Common myeloid progenitor, CD34-positive (primary cell): ENCODE results near the gene FBXL5.

Source experiments
- CTCF ChIA-PET: fragments of 350-600 bp; sonication (Branson Sonifier 250); formaldehyde crosslinking; loops from one replicate; lab custom pipeline; 2021; ENCODE audit warnings: antibody characterized with exemption; lab: Charles Lee
- POLR2A ChIA-PET: fragments of 350-600 bp; sonication (Branson Sonifier 250); formaldehyde crosslinking; loops from one replicate; lab custom pipeline; 2021; ENCODE audit warnings: antibody characterized with exemption; lab: Charles Lee
- DNase-seq, 3 donors: peaks; one replicate each; pipeline versions ENCODE4 v3.0.0 to v3.0.0-alpha.2; 2013
- H3K27ac ChIP-seq, 2 experiments: 1 replicate in 1 of 2; 2 replicates in 1 of 2; pipeline ENCODE4 v1.7.0; 2013; ENCODE audit warnings: inconsistent platforms in 2 of 2, low read length in 2 of 2, mild to moderate bottlenecking in 2 of 2, low read depth in 1 of 2, moderate library complexity in 1 of 2; ENCODE audit not compliant: severe bottlenecking in 2 of 2, insufficient read depth in 1 of 2, poor library complexity in 1 of 2
- H3K27me3 ChIP-seq, 5 experiments: replicated peaks in 2 of 5; 1 replicate in 3 of 5; 2 replicates in 2 of 5; pipeline versions ENCODE4 v1.6.1 to v1.7.0; 2013; ENCODE audit warnings: low read length in 4 of 5, mild to moderate bottlenecking in 2 of 5, moderate library complexity in 2 of 5, inconsistent platforms in 1 of 5; ENCODE audit not compliant: insufficient read depth in 5 of 5, control insufficient read depth in 4 of 5
- H3K36me3 ChIP-seq, 4 experiments: 1 replicate in 2 of 4; 2 replicates in 2 of 4; pipeline versions ENCODE4 v1.6.1 to v1.7.0; 2013; ENCODE audit warnings: low read length in 3 of 4, control low read depth in 1 of 4, mild to moderate bottlenecking in 1 of 4; ENCODE audit not compliant: control insufficient read depth in 4 of 4, insufficient read depth in 4 of 4
- H3K4me1 ChIP-seq, 4 experiments: 1 replicate in 3 of 4; 2 replicates in 1 of 4; pipeline versions ENCODE4 v1.6.1 to v1.7.1; 2013; ENCODE audit warnings: low read length in 3 of 4, mild to moderate bottlenecking in 3 of 4, control low read depth in 1 of 4, inconsistent platforms in 1 of 4, moderate library complexity in 1 of 4; ENCODE audit not compliant: control insufficient read depth in 4 of 4, insufficient read depth in 4 of 4; ENCODE audit errors: control extremely low read depth in 1 of 4
- H3K4me3 ChIP-seq, 7 experiments: 1 replicate in 4 of 7; 2 replicates in 3 of 7; pipeline versions ENCODE4 v1.5.1 to v1.7.0; 2013; ENCODE audit warnings: mild to moderate bottlenecking in 7 of 7, low read length in 6 of 7, moderate library complexity in 6 of 7, inconsistent platforms in 2 of 7, low read depth in 2 of 7, control low read depth in 1 of 7; ENCODE audit not compliant: insufficient read depth in 4 of 7, control insufficient read depth in 1 of 7; ENCODE audit errors: extremely low read depth in 1 of 7
- H3K9me3 ChIP-seq, 5 experiments: 1 replicate in 4 of 5; 2 replicates in 1 of 5; pipeline versions ENCODE4 v1.6.1 to v1.7.1; 2013; ENCODE audit warnings: low read length in 4 of 5, mild to moderate bottlenecking in 2 of 5, inconsistent platforms in 1 of 5, low read depth in 1 of 5, moderate library complexity in 1 of 5; ENCODE audit not compliant: control insufficient read depth in 4 of 5, insufficient read depth in 2 of 5; ENCODE audit errors: control extremely low read depth in 1 of 5
- whole genome bisulfite sequencing: methylation state at CpG from one replicate; pipeline ENCODE4 v1.1.5; 2013; ENCODE audit not compliant: insufficient coverage; 5-methylcytosine and 5-hydroxymethylcytosine counted together

Gene FBXL5

DNA sequence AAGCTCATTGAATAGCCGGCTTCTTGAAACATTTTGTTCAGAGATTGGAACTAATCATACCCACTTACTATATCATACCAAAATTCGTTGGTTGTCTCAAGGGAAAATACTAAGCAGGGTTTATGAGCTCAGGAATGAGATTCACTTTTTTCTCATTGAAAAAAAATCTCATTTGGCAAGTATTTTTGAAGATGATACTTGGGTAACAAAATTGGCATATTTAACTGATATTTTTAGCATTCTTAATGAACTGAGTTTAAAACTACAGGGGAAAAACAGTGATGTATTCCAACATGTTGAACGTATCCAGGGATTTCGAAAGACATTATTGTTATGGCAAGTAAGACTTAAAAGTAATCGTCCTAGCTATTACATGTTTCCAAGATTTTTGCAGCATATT is 32.9 kb upstream of the FBXL5 start:
- no peak overlapping the region for H3K27ac ChIP-seq
- H3K4me1 ChIP-seq = peaks cover 2 to 8% (median 2%) of the 10 kb centered on the region in 4 experiments
- POLR2A ChIA-PET = no interaction called here

DNA sequence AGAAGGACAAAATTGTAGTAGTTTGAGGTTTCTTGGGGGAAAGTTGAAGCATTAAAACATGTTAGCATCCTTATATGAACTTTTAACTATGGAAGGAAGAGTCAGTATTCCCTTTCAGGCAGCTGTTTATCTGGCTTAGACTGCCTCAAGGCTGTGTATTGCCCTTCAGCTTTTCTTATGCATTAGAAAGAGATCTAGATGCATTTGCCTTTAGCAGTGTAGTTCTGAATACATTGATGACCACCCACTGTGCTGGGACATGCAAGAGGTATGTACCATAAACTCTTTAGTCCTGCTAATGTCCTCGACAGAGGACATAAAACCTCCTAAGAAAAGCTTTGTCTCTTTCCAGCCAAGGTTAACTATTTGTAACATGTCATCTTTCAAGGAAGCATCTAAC is 29.3 kb upstream of the FBXL5 start:
- no peak overlapping the region for H3K27ac ChIP-seq
- DNase-seq = no peak
- POLR2A ChIA-PET = no interaction called here
- peaks cover 13 to 24% (median 17%) of the 10 kb centered on the region in 4 experiments for H3K4me1 ChIP-seq
- H3K27me3 ChIP-seq = no peaks in the 10 kb centered on the region
- peaks cover 7 to 22% (median 9%) of the 10 kb centered on the region in 4 experiments for H3K36me3 ChIP-seq
- no peak overlapping the region for H3K4me3 ChIP-seq
- WGBS = 100% methylated on average over 1 of the region's 1 CpG
- H3K9me3 ChIP-seq = no peaks in the 10 kb centered on the region
- CTCF ChIA-PET = interaction anchor here (0.8 to 1.4 kb wide), 3 partner anchors 18 to 208 kb away, joined by 3 read pairs; partner anchors contain the start of gene BST1

More for the DNA sequence above, 32.9 kb upstream of the FBXL5 start:
- Histone ChIP-seq H3K4me3 (no peak overlapping the region), H3K27me3 (no peaks in the 10 kb centered on the region), H3K36me3 (peaks cover 7 to 22% (median 9%) of the 10 kb centered on the region in 4 experiments), H3K9me3 (no peaks in the 10 kb centered on the region)
- whole genome bisulfite sequencing = 100% methylated on average over 2 of the region's 5 CpGs
- no peak for DNase-seq
- CTCF ChIA-PET = interaction anchor here (1.5 kb wide), 1 partner anchor 12 kb away, joined by 3 read pairs; no protein-coding TSS in a partner anchor

- DNase-seq = peak in 1 of 3 donors; percentile 28
- no peaks in the 10 kb centered on the region for H3K9me3 ChIP-seq
- 100% methylated on average over 1 of the region's 2 CpGs for WGBS
- H3K27ac ChIP-seq = no peak overlapping the region
- CTCF ChIA-PET = interaction anchor here (0.6 to 1.4 kb wide), 3 partner anchors 30 to 501 kb away, joined by 3 read pairs; no protein-coding TSS in a partner anchor
- H3K27me3 ChIP-seq = no peaks in the 10 kb centered on the region
- H3K36me3 ChIP-seq = peaks cover 7 to 20% (median 9%) of the 10 kb centered on the region in 4 experiments
- peak overlapping the region in 1 of 7 experiments; percentile 79 for H3K4me3 ChIP-seq
- POLR2A ChIA-PET = no interaction called here
- H3K4me1 ChIP-seq = peaks cover 13 to 26% (median 19%) of the 10 kb centered on the region in 4 experiments
Measured at GRCh38 chr4:15683143-15683495, 28.0 kb upstream of the FBXL5 start.

- 90% methylated on average over 2 of the region's 6 CpGs for WGBS
- POLR2A ChIA-PET = interaction anchor here (0.7 kb wide), 1 partner anchor 26 kb away, joined by 3 read pairs; no protein-coding TSS in a partner anchor
- peaks cover 7 to 15% (median 9%) of the 10 kb centered on the region in 4 experiments for H3K36me3 ChIP-seq
- peak overlapping the region; percentile 71 to 92 for H3K27ac ChIP-seq
- peak in 2 of 3 donors; percentile 36 to 45 for DNase-seq
- no peaks in the 10 kb centered on the region for H3K9me3 ChIP-seq
- H3K4me3 ChIP-seq = peak overlapping the region; percentile 79 to 99 (median 94)
- H3K4me1 ChIP-seq = peaks cover 13 to 27% (median 19%) of the 10 kb centered on the region in 4 experiments
- CTCF ChIA-PET = interaction anchor here (0.6 to 2.2 kb wide), 4 partner anchors 25 to 501 kb away, joined by 3 to 6 read pairs (median 3); no protein-coding TSS in a partner anchor
- H3K27me3 ChIP-seq = no peaks in the 10 kb centered on the region
Measured at GRCh38 chr4:15682242-15683142, 27.3 kb upstream of the FBXL5 start.

DNA sequence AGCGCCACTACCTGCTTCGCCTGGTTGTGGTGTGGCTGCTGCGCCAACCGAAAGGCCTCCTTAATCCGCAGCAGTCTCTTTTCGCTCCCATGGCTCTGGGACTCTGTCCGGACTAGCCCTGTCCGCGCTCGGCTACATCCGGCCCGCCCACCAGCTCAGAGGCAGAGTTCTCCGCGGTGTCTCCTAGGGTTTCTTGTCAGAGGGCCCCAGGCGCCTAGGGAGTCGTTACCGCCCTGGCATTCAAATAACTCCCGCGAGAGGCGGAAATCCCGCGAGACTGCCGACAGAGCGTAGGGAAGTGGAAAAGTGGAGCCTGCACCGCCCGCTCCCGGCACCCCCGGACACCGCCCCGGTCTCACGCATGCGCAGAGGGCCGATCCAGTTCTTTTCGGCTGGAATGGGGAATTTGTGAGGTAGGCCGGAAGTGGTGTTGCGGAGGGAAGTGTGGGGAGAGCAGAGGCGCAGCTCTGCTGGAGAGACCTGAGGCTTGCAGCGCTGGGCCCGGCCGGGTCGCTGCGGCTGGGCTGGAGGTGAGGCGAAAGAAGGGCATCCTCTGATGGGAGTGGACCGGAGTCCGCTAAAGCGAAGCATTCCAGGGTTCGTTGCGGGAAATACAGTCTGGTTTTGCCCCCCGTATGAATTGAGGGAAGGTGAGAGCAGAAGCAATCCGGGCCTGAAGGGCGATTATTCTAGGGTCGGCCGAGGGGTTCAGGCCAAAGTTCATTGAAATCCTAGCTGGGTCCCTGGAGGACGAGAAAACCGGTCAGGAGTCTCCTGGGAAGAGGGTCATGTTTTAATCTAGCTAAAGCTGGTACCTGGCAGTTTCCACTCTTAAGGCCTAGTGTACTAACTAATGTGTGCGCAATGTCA is 26.4 kb upstream of the FBXL5 start, which contains the start of gene FAM200B:
TSS of gene FAM200B (plus strand) at position 456 of the 870 bp plus-strand sequence. CDS start 5,151 bp downstream, outside the sequence.
- H3K36me3 ChIP-seq = peaks cover 3 to 10% (median 7%) of the 10 kb centered on the region in 4 experiments
- under 1% methylated on average over 48 of the region's 56 CpGs for WGBS
- H3K27me3 ChIP-seq = no peaks in the 10 kb centered on the region
- DNase-seq = peak; percentile 94 to 97 (median 95)
- H3K4me3 ChIP-seq = peak within 1 kb of the TSS; percentile 79 to 99 (median 94)
- POLR2A ChIA-PET = interaction anchor here (0.5 to 0.7 kb wide), 4 partner anchors 20 to 27 kb away, joined by 3 read pairs; no protein-coding TSS in a partner anchor
- CTCF ChIA-PET = interaction anchor here (1.2 to 2.2 kb wide), 4 partner anchors 25 to 211 kb away, joined by 3 to 6 read pairs (median 3); no protein-coding TSS in a partner anchor
- peak within 1 kb of the TSS; percentile 71 to 92 for H3K27ac ChIP-seq
- H3K4me1 ChIP-seq = peaks cover 13 to 30% (median 19%) of the 10 kb centered on the region in 4 experiments
- no peaks in the 10 kb centered on the region for H3K9me3 ChIP-seq

DNA sequence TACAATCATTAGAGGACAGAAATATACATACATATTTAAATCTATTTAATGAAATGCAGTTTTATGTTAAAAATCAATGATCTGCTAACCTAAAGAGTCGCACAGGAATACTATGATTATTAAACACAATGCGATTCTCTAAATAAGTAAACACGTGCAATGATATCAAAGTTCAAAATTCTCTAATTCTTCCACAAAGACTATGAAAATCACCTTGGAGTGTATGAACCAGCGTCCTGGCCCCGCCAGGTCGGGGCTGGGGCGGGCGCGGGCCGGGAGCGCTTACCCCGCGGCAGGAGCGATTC is 25.9 kb upstream of the FBXL5 start:
- Histone ChIP-seq H3K27me3 (no peaks in the 10 kb centered on the region), H3K9me3 (no peaks in the 10 kb centered on the region), H3K4me1 (peaks cover 13 to 30% (median 19%) of the 10 kb centered on the region in 4 experiments), H3K4me3 (peak overlapping the region; percentile 79 to 99 (median 94)), H3K36me3 (peaks cover 0 to 5% (median 2%) of the 10 kb centered on the region in 4 experiments), H3K27ac (peak overlapping the region in 1 of 2 experiments; percentile 92)
- WGBS = under 1% methylated on average over 12 of the region's 14 CpGs
- ChIA-PET POLR2A (interaction anchor here (0.7 kb wide), 2 partner anchors 22 to 25 kb away, joined by 3 read pairs; no protein-coding TSS in a partner anchor), CTCF (interaction anchor here (0.9 to 2.2 kb wide), 5 partner anchors 9 to 210 kb away, joined by 3 to 6 read pairs (median 3); no protein-coding TSS in a partner anchor)
- DNase-seq = no peak
